HG02884 (cell line): ENCODE data around the gene INA.

Experiments used
- ATAC-seq: cut with Tn5 transposase; IDR thresholded peaks from one replicate; pipeline ENCODE4 v1.9.1; 2021; ENCODE audit warnings: mild to moderate bottlenecking, moderate library complexity; ENCODE audit not compliant: unreplicated experiment

The INA gene

DNA sequence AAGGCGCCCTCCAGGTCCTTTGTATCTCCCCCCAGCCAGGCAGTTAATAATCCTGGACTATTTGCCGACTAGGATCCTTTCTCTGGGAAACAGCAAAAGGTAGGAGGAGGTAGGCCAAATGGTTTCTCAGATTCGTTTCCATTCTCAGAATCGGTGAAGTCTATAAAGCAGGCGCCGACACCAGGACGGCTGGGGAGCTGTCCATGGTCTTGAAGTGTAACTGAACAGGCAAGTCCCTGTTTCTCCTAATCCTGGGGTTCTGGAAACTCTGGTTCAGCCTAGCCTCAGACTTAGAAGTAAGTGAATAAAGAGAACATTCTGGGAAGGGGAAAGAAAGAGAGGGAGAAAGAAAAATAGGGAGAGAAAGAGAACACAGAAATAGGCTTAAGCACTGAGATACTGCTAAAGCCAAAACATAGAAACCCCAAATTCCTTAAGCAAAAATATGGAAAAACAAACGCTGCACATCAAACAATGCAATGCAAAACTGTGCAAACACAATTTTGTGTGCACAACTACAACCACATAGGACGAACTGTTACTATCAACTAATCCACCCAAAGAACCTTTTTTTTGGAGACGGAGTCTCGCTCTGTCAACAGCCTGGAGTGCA, 11.1 kb upstream of the INA start:
- no peak for ATAC-seq

DNA sequence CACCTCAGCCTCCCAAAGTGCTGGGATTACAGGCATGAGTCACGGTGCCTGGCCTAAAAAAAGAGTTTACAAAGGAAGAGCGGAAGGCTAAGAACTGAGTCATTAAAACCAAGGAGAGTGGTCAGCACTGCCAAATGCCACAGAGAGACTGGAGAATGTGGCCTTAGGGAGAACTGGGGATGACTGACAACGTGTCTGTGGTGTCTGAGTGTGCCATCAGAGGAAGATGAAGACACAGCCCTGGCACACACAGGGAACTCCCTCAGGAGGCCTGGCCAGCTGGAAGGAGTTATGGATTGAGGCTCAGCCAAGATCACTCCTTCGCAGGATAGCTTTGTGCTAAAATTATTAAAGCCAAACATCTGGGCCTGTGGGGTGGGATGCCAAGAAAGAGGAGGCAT, 3.9 kb upstream of the INA start:
- ATAC-seq: no peak

DNA sequence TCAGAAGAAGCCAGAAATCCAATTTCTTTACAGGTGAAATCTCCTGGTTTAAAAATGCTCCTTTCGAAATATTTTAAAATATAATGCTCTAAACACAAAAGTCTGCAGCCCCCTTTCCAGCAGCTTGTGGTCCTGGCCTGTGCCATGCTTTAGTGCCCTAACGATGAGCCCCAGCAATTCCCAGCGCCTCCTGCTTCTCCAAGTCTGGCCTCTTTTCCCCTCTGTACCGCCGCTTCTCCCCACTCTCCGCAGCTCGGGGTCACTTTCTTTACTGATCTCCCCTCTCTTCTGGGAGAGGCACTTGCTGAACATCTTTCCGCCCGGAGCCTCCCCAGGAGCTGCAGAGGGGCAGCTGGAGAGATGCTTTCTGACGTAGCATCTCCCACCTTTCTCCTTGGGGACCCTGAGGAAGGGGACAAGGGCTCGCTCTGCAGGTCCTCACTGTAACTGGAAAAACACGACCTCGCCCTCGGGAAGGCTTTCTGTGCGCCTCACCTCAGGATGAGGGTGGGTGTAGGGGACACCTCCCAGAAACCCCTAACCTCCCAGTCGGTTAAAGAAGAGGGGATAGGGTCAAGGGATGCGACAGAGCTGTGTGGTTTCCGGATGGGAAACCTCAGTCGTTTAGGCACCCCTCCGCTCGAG, 565 bp upstream of the INA start:
- ATAC-seq: no peak

DNA sequence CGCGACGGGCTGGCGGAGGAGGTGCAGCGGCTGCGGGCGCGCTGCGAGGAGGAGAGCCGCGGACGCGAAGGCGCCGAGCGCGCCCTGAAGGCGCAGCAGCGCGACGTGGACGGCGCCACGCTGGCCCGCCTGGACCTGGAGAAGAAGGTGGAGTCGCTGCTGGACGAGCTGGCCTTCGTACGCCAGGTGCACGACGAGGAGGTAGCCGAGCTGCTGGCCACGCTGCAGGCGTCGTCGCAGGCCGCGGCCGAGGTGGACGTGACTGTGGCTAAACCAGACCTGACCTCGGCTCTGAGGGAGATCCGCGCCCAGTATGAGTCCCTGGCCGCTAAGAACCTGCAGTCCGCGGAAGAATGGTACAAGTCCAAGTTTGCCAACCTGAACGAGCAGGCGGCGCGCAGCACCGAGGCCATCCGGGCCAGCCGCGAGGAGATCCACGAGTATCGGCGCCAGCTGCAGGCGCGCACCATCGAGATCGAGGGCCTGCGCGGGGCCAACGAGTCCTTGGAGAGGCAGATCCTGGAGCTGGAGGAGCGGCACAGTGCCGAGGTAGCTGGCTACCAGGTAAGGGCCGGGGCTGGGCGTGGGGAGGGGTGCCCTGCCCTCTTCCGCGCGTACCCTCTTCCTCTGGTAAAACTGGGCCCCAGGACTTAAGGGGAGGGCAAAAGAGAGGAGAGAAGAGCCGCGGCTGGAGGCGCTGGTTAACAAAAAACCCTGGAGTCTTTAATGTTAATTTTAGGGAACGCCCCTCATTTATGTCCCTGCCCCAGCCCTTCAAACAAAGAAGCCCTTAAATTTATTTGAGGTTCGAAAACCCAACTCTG, 987 bp downstream of the INA start:
- ATAC-seq: no peak

DNA sequence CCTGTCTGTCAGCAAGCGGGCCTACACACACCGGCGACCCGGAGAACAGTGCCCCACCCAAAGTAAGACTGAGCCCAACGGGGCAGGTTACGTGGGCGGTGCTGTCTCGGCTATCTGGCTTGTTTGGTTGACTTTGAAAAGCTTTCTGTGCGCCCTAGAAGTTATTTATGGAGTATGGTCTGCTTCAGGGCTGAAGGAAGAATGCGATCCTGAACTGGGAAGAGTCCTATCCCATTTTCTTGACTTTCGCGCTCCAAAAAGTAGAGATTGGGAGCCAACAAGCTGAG, 1.5 kb downstream of the INA start:
- ATAC-seq: no peak

DNA sequence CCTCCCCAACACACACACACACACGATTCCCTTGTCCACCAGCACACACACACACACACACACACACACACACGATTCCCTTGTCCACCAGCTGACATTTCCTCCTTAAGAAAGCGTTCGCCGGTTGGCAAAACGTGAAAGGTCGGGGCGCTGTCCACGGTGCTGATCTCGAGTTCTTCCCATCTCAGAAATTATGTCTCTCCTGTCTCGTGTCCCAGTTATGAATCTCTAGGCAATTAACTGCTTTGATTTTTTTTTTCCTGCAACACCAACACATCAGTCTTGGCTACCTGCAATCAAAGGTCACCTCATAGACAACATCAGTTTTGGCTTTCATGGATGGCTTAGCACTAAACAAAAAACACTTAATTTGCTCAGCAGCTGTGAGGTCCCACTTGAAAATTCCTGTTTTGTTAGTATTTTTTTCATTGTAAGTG, 1.9 kb downstream of the INA start:
- ATAC-seq: no peak

DNA sequence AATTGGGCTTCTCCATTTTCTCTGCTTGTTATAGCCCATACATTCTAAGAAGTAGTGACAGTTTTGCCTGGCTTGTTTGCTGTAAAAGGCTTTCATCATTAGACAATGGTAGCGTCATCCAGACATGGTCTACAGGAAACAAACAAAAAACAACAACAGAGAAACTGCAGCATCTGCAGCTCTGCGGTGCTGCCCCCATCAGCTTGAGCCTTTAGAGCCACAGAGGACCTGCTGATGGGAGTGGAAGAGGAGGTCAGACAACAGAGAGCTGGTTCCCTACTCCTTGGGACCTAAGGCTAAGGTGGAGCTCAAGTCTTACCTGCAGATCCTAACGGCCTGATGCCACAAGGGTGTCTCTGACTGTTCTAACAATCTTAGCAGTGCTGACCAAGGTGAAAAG, 3.1 kb downstream of the INA start:
- no peak for ATAC-seq

DNA sequence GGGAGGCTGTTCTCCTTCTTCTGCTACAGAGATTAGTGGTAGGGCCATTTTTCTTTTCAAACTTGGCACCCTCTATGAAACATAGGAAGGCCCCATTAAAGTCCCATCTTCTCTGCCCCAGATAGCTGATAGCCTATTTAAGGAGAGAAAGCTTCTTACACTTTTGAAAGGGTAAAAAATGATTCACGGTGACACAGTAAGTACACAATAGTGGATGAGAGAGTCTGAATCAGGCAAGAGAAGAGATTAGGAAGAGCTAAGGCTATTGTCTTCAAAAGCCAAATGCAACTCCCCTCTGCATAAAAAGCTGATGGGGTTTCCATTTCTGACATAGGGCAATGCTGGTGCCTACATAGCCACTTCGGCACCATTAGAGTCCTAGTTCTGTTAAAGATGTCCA, 3.6 kb downstream of the INA start:
- no peak for ATAC-seq

DNA sequence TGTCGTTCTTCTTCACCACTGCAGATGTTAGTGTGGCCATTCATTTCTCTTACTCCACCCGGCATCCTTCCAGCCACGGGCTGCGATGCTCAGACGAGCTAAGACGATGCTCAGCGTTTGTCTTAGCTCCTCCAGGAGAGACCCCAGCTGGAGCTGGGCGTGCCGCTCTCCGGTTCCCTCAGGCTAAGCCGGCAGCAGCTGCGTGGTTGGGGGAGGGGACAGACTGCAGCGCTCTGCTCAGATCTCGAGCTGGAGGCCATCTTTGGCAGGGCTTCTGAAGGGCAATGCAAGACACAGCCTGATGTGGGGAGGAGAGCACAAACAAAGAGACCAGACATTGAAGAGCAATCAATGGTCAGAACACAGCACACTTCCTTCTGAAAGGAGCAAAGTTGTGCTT, 4.8 kb downstream of the INA start:
- ATAC-seq: no peak

DNA sequence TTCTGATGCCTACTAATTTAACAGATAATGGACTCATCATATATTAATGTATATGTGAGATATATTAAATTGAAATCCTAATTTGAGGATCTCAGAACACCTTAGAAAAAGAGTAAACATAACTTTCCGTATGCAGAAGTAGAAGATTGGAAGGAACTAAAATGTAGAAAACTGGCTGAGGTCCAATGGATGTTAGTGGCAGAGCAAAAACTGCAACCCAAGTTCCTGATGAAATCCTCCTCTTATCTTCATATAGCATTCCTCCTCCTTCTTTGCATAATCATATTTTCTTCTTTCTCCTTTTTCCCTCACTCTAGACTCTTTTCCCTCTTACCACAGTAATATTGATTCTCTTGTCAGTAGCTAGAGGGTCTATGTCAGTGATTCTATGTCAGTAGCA, 6.0 kb downstream of the INA start:
- no peak for ATAC-seq

DNA sequence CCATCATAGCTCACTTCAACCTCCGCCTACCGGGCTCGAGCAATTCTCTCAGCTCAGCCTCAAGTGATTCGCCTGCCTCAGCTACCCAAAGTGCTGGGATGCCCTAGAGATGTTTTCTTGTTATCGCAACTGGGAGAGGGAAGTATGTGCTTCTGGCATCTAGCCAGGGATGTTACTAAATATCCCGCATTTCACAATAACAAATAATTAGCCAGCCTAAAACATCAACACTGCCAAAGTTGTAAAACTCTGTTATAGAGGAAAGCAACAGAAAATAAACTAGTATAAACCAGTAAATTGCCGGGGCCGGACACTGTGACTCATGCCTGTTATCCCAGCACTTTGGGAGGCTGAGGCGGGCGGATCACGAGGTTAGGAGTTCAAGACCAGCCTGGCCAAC, 7.2 kb downstream of the INA start:
- no peak for ATAC-seq

DNA sequence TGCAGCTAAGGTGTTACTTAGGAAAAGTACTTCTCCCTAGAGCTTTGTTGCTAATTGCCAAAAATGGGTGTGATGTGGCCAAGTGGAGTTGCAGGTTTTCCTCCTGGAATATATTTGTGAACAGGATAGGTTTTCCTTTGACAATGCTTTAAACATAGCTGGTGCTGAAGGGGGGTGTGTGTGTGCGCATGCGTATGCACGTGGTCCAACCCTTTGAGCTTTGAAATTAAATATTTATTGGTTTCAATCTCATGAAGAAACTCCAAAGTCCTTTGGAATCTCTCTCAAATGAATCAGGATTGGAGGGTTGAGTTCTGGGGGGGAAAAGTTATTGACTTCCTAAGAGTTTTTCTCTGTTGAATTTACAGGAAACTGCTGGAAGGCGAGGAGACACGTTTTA, 11.1 kb downstream of the INA start:
- ATAC-seq: no peak

DNA sequence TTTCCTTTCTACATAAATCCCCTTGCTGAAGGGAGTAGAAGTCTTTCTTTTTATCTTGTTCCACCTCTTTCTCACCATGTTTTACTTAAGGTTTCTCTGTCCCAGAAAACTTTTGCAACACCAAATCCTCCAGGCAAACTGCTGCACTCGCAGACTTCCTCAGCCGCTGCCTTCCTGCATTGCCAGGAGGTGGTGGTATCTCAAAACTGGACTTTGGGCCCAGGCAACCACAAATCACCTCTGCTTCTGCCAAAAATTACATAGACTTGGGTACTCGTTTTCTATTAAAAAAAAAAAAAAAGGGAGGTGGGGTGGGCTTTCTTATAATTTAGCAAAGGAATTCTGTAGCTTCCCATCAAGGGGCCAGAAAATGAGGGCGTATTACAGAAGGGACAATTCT, 14.7 kb downstream of the INA start:
- ATAC-seq: no peak

DNA sequence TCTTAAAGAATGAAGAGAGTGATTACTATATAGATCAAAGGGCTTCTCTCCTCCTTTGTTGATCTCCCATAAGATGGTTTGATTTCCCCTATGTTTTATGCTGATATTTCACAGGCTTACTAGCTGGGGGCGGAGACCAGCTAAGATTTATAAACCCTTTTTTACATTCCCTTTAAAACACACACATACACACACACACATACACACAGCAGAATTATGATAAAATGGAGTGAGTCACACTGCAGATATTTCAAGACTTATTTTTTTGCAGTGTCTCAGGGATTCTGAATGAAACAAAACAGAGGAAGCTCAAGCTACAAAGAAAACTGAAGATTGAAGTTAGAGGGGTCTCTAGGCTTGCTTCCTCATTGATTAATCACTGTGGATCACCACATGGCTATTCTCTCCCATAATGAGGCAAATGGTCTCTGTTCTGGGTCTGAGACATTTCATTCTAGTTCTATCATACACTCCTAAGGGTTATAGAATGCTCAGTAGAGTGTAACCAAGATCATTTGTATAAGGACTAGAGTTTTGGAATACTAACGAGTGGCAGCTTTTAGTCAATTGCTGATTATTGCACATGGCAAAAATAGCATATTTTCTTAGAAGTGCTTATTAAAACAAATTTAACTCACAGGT, 18.6 kb downstream of the INA start:
- no peak for ATAC-seq

DNA sequence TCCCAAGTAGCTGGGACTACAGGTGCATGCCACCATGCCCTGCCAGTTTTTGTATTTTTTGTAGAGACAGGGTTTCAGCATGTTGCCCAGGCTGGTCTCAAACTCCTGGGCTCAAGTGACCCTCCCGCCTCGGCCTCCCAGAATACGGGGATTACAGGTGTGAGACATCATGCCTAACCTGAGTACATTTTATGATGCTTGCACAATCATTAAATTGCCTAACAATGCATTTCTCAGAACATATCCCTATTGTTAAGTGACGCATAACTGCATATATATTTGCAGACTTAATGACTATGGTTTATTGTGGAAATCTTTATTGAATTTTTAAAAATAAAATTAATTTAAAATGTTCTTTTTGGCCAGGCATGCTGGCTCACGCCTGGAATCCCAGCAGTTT, 30.7 kb downstream of the INA start:
- ATAC-seq: no peak

DNA sequence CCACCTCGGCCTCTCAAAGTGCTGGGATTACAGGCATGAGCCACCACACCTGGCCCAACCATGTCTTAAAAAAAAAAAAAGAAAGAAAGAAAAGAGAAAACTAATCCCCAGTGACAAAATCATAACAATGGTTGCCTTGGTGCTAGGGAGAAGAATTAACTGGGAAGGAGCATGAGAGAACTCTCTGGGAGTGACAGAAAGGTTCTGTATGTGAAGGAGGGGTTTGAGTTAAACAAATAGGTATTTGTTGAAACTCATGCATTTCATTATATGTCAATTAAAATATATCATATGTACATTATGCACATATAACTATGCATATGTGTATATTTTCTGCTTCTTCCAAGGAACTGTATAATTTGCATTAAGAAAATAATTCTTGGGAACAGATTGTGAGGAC, 33.3 kb downstream of the INA start:
- ATAC-seq: no peak

DNA sequence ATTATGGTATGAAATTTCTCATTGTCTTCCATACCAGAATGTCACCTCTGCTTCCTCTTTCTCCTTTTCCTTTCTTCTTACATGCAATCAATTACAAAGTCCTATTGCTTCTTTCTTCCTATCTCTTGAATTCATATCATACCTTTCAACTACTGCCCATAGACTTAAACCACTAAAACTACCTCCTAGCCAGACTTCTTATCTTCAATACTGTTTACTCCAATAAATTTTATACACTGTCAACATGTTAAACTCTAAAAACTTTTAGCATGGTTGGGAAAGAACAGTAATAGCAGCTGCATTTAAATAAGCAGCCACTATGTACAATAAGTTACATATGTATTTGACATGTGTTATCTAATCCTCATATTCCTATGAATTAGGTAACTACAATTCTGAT, 39.1 kb downstream of the INA start:
- ATAC-seq: no peak

DNA sequence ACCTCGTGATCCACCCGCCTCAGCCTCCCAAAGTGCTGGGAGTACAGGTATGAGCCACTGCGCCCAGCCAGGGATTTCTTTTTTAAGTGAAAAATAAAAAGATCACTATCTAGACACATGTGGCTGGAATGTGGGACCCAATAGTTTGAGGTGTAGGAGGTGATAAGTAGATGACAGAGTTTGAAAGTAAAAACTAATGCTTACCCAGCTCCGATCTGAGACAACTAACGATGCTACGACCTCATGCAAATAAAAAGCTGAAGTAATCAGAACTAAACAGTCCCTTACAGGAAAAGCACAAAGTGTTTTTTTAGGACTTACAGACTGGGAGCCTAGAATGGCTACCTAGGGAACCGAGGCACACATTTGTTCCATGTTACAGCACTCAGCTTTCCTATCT, 51.0 kb downstream of the INA start:
- ATAC-seq: no peak

DNA sequence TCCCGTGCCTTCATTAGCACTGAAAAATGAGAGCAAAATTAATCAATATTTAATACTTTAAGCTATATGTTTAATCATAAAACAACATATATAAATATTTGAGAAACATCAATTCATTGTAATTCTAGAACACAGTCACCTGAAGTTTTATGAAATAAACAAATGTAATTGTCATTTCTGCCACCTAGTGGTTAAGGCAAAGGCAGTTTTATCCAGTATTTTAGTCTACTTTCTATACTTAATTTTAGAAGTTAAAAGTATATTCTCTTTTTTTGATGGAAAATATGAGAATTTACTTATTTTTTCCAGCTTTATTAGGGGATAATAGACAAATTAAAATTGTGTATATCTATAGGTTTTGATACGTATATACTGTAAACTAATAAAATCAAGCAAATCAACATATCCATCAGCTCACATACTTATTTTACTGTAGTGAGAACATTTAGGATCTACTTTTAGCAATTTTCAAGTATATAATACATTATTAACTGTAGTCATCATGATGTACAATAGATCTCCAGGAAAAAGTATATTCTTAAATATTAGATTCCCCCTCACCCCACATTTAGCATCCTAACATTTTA, 57.1 kb downstream of the INA start:
- no peak for ATAC-seq

DNA sequence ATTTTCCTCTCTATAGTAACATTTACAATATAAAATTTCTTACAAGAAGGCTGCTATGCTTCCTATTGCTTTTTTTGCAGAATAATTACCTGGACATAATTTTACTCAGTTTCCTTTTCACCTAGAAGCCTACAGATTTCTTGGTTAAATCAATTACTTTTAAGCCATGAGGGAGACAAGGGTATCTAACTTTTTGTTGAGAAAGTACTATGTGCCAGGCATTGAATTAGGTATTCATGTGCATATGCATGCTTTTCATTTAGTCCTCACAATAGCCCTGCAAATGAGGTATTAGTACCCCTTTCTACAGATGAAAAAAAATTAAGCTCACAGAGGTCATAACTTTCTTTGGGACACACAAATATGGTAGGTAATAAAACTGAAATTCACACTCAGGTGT, 57.6 kb downstream of the INA start:
- ATAC-seq: no peak

DNA sequence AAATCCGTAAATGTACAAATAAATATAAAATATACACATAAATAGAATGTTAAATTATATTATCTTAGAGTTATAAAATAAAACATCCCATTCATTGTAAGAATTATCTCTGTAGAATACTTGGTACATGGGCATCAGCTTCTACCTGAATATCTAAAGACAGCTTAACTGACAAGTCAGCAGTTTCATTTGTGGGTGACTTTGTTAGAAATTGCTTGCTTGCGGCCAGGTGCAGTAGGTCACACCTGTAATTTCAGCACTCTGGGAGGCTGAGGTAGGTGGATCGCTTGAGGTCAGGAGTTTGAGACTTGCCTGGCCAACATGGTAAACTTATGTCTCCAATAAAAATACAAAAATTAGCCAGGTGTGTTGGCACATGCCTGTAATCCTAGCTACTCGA, 59.4 kb downstream of the INA start:
- no peak for ATAC-seq
